ENCODE data around the gene ANKRD2.

Gene ANKRD2

GRCh38 chr10:97534746-97535367 is 37.7 kb upstream of the ANKRD2 start:
- Histone ChIP-seq H2AFZ (ENCODE audit: low read length, unreplicated experiment) (no peak overlapping the region), H3K4me1 (ENCODE audit: control insufficient read depth, insufficient read depth, low read length, unreplicated experiment) (peaks cover 44% of the 10 kb centered on the region), H3K4me3 (ENCODE audit: low read depth, low read length) (no peak overlapping the region), H3K36me3 (ENCODE audit: insufficient read depth, low read length) (no peaks in the 10 kb centered on the region), H3K79me2 (ENCODE audit: control insufficient read depth, insufficient read depth, low read length, unreplicated experiment) (peaks cover 20% of the 10 kb centered on the region), H3K27ac (ENCODE audit: low read depth, low read length) (no peak overlapping the region), H3K27me3 (ENCODE audit: insufficient read depth, low read length) (no peaks in the 10 kb centered on the region)

- Histone ChIP-seq H3K27me3 (ENCODE audit: insufficient read depth, low read length) (no peaks in the 10 kb centered on the region), H3K36me3 (ENCODE audit: insufficient read depth, low read length) (no peaks in the 10 kb centered on the region), H3K27ac (ENCODE audit: low read depth, low read length) (no peak overlapping the region), H3K4me1 (ENCODE audit: control insufficient read depth, insufficient read depth, low read length, unreplicated experiment) (peaks cover 54% of the 10 kb centered on the region), H2AFZ (ENCODE audit: low read length, unreplicated experiment) (no peak overlapping the region), H3K4me3 (ENCODE audit: low read depth, low read length) (no peak overlapping the region), H3K79me2 (ENCODE audit: control insufficient read depth, insufficient read depth, low read length, unreplicated experiment) (peaks cover 20% of the 10 kb centered on the region)
Measured at GRCh38 chr10:97537186-97537869, 35.3 kb upstream of the ANKRD2 start.

GRCh38 chr10:97538411-97538810 is 34.2 kb upstream of the ANKRD2 start:
- no peak overlapping the region for H3K4me3 ChIP-seq (ENCODE audit: low read depth, low read length)
- peaks cover 57% of the 10 kb centered on the region for H3K4me1 ChIP-seq (ENCODE audit: control insufficient read depth, insufficient read depth, low read length, unreplicated experiment)
- peaks cover 20% of the 10 kb centered on the region for H3K79me2 ChIP-seq (ENCODE audit: control insufficient read depth, insufficient read depth, low read length, unreplicated experiment)
- H3K27ac ChIP-seq (ENCODE audit: low read depth, low read length), result peak overlapping the region; percentile 75; the same call in 1 of the 2 replicates
- no peaks in the 10 kb centered on the region for H3K27me3 ChIP-seq (ENCODE audit: insufficient read depth, low read length)
- H3K36me3 ChIP-seq (ENCODE audit: insufficient read depth, low read length), result no peaks in the 10 kb centered on the region
- H2AFZ ChIP-seq (ENCODE audit: low read length, unreplicated experiment), result no peak overlapping the region

- Histone ChIP-seq H3K27me3 (ENCODE audit: insufficient read depth, low read length) (no peaks in the 10 kb centered on the region), H3K4me3 (ENCODE audit: low read depth, low read length) (no peak overlapping the region), H3K79me2 (ENCODE audit: control insufficient read depth, insufficient read depth, low read length, unreplicated experiment) (peaks cover 20% of the 10 kb centered on the region), H3K4me1 (ENCODE audit: control insufficient read depth, insufficient read depth, low read length, unreplicated experiment) (peaks cover 57% of the 10 kb centered on the region), H3K36me3 (ENCODE audit: insufficient read depth, low read length) (no peaks in the 10 kb centered on the region), H2AFZ (ENCODE audit: low read length, unreplicated experiment) (no peak overlapping the region), H3K27ac (ENCODE audit: low read depth, low read length) (peak overlapping the region; percentile 75)
Measured at GRCh38 chr10:97538839-97539238, 33.7 kb upstream of the ANKRD2 start.

- peaks cover 18% of the 10 kb centered on the region for H3K79me2 ChIP-seq (ENCODE audit: control insufficient read depth, insufficient read depth, low read length, unreplicated experiment)
- H3K27me3 ChIP-seq (ENCODE audit: insufficient read depth, low read length), result no peaks in the 10 kb centered on the region
- no peak overlapping the region; the same call in 1 of the 2 replicates for H3K4me3 ChIP-seq (ENCODE audit: low read depth, low read length)
- H3K36me3 ChIP-seq (ENCODE audit: insufficient read depth, low read length), result no peaks in the 10 kb centered on the region
- H3K4me1 ChIP-seq (ENCODE audit: control insufficient read depth, insufficient read depth, low read length, unreplicated experiment), result peaks cover 53% of the 10 kb centered on the region
- H2AFZ ChIP-seq (ENCODE audit: low read length, unreplicated experiment), result peak overlapping the region; percentile 40
- H3K27ac ChIP-seq (ENCODE audit: low read depth, low read length), result peak overlapping the region; percentile 75
Measured at GRCh38 chr10:97539523-97540200, 32.9 kb upstream of the ANKRD2 start.

GRCh38 chr10:97540669-97541500 is 31.7 kb upstream of the ANKRD2 start:
- Histone ChIP-seq H3K79me2 (ENCODE audit: control insufficient read depth, insufficient read depth, low read length, unreplicated experiment) (peaks cover 18% of the 10 kb centered on the region), H3K27ac (ENCODE audit: low read depth, low read length) (peak overlapping the region; percentile 90), H3K27me3 (ENCODE audit: insufficient read depth, low read length) (no peaks in the 10 kb centered on the region), H3K4me3 (ENCODE audit: low read depth, low read length) (no peak overlapping the region), H3K36me3 (ENCODE audit: insufficient read depth, low read length) (no peaks in the 10 kb centered on the region), H3K4me1 (ENCODE audit: control insufficient read depth, insufficient read depth, low read length, unreplicated experiment) (peaks cover 53% of the 10 kb centered on the region), H2AFZ (ENCODE audit: low read length, unreplicated experiment) (no peak overlapping the region)

- Histone ChIP-seq H3K79me2 (ENCODE audit: control insufficient read depth, insufficient read depth, low read length, unreplicated experiment) (peaks cover 15% of the 10 kb centered on the region), H3K4me1 (ENCODE audit: control insufficient read depth, insufficient read depth, low read length, unreplicated experiment) (peaks cover 53% of the 10 kb centered on the region), H3K36me3 (ENCODE audit: insufficient read depth, low read length) (no peaks in the 10 kb centered on the region), H3K27me3 (ENCODE audit: insufficient read depth, low read length) (no peaks in the 10 kb centered on the region), H3K27ac (ENCODE audit: low read depth, low read length) (peak overlapping the region; percentile 90), H2AFZ (ENCODE audit: low read length, unreplicated experiment) (no peak overlapping the region), H3K4me3 (ENCODE audit: low read depth, low read length) (peak overlapping the region; percentile 48; the same call in 1 of the 2 replicates)
Measured at GRCh38 chr10:97542169-97543024, 30.2 kb upstream of the ANKRD2 start.

- Histone ChIP-seq H3K27ac (ENCODE audit: low read depth, low read length) (peak overlapping the region; percentile 90), H3K4me1 (ENCODE audit: control insufficient read depth, insufficient read depth, low read length, unreplicated experiment) (peaks cover 53% of the 10 kb centered on the region), H3K79me2 (ENCODE audit: control insufficient read depth, insufficient read depth, low read length, unreplicated experiment) (peaks cover 15% of the 10 kb centered on the region), H3K27me3 (ENCODE audit: insufficient read depth, low read length) (no peaks in the 10 kb centered on the region), H3K36me3 (ENCODE audit: insufficient read depth, low read length) (no peaks in the 10 kb centered on the region), H3K4me3 (ENCODE audit: low read depth, low read length) (0 out of 2 replicates have a peak overlapping the region, but pooled peaks have one; percentile 2), H2AFZ (ENCODE audit: low read length, unreplicated experiment) (no peak overlapping the region)
Measured at GRCh38 chr10:97543025-97543546, 29.5 kb upstream of the ANKRD2 start.

GRCh38 chr10:97546456-97547270 is 25.9 kb upstream of the ANKRD2 start:
- H3K4me1 ChIP-seq (ENCODE audit: control insufficient read depth, insufficient read depth, low read length, unreplicated experiment), result peaks cover 28% of the 10 kb centered on the region
- no peaks in the 10 kb centered on the region for H3K79me2 ChIP-seq (ENCODE audit: control insufficient read depth, insufficient read depth, low read length, unreplicated experiment)
- H2AFZ ChIP-seq (ENCODE audit: low read length, unreplicated experiment), result no peak overlapping the region
- no peaks in the 10 kb centered on the region for H3K36me3 ChIP-seq (ENCODE audit: insufficient read depth, low read length)
- no peak overlapping the region for H3K4me3 ChIP-seq (ENCODE audit: low read depth, low read length)
- no peak overlapping the region for H3K27ac ChIP-seq (ENCODE audit: low read depth, low read length)
- H3K27me3 ChIP-seq (ENCODE audit: insufficient read depth, low read length), result no peaks in the 10 kb centered on the region
